HG02981 (cell line): Measurements from ENCODE around the gene MINDY4.

Source experiments
- ATAC-seq: cut with Tn5 transposase; IDR thresholded peaks from one replicate; pipeline ENCODE4 v1.9.1; 2021; ENCODE audit warnings: mild to moderate bottlenecking, moderate library complexity; ENCODE audit not compliant: unreplicated experiment

Gene MINDY4

GRCh38 chr7:30771880-30772425 is 736 bp downstream of the MINDY4 start:
- no peak for ATAC-seq

GRCh38 chr7:30772984-30773383 is 1.8 kb downstream of the MINDY4 start:
- no peak for ATAC-seq

GRCh38 chr7:30775992-30776391 is 4.8 kb downstream of the MINDY4 start:
- ATAC-seq: no peak

GRCh38 chr7:30776971-30777370 is 5.8 kb downstream of the MINDY4 start:
- ATAC-seq: no peak

- no peak for ATAC-seq
Observed at GRCh38 chr7:30778255-30779025, 7.2 kb downstream of the MINDY4 start.

GRCh38 chr7:30779574-30779973 is 8.4 kb downstream of the MINDY4 start:
- no peak for ATAC-seq

- no peak for ATAC-seq
Observed at GRCh38 chr7:30780941-30781340, 9.7 kb downstream of the MINDY4 start.

- no peak for ATAC-seq
Observed at GRCh38 chr7:30782690-30783089, 11.5 kb downstream of the MINDY4 start.

- ATAC-seq: no peak
Observed at GRCh38 chr7:30785786-30786185, 14.6 kb downstream of the MINDY4 start.

GRCh38 chr7:30787486-30787885 is 16.3 kb downstream of the MINDY4 start:
- ATAC-seq: no peak

GRCh38 chr7:30788640-30789333 is 17.6 kb downstream of the MINDY4 start:
- ATAC-seq: no peak

GRCh38 chr7:30789334-30789711 is 18.1 kb downstream of the MINDY4 start:
- no peak for ATAC-seq

- ATAC-seq: no peak
Observed at GRCh38 chr7:30790356-30790755, 19.1 kb downstream of the MINDY4 start.

- no peak for ATAC-seq
Observed at GRCh38 chr7:30791114-30791513, 19.9 kb downstream of the MINDY4 start.

GRCh38 chr7:30795161-30795948 is 24.1 kb downstream of the MINDY4 start:
- ATAC-seq: no peak

- ATAC-seq: no peak
Observed at GRCh38 chr7:30796105-30796869, 25.1 kb downstream of the MINDY4 start.

GRCh38 chr7:30797176-30798040 is 26.2 kb downstream of the MINDY4 start:
- no peak for ATAC-seq

GRCh38 chr7:30799206-30799975 is 28.2 kb downstream of the MINDY4 start:
- ATAC-seq: peak; percentile 79
